Measurements from ENCODE around the gene COPG2.

Gene COPG2

DNA sequence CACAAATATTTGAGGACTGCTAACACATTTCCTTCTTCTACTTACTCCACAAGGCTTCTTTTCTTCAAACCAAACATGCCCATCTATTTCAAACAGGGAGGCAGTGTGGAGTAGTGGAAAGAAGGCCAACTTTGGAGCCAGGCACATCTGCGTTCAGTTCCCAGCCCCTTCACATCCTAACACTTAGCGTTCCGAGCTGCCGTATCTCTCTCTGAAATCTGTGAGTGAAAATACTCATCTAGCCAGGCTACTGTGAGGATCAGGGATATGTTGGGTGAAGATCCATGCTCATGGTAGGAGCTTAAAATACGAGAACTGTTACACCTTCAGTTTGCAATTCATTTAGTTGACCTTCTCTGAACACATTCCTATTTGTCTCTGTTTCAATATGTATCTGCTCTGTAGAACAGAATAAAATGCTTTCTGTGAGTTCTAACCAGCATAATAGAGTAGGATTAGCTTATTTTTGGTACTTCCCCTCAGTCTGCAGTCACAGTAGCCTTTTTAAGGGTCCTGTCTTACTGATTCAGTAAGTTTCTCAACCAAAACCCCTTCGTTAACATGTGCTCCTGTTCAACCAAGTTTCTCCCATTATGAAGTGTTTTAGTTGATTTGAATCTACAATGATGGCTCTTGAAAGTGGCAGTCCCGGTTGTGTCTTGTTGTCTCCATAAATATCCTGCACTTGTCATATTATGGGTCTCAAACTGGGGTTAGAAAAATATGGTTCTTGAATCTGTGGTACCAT, 180.0 kb downstream of the COPG2 start:
- 94 to 100% methylated on average over 1 to 3 of the region's 7 CpGs for WGBS, 2 experiments (ENCODE audit: insufficient coverage in 2 of 2)
- Histone ChIP-seq H3K4me1 (ENCODE audit: control insufficient read depth, insufficient read depth, low read length, poor library complexity, severe bottlenecking) (peaks cover 33% of the 10 kb centered on the region), H3K36me3 (ENCODE audit: control insufficient read depth, insufficient read depth, low read length) (peaks cover 8% of the 10 kb centered on the region), H3K4me3 (ENCODE audit: extremely low read depth, insufficient read depth, low read length, poor library complexity, severe bottlenecking) (no peak overlapping the region), H3K27ac (ENCODE audit: low read depth, low read length, severe bottlenecking) (peak overlapping the region; percentile 95), H3K9me3 (ENCODE audit: control insufficient read depth, low read length) (no peaks in the 10 kb centered on the region)

- 22 to 26% methylated on average over 4 of the region's 6 CpGs for WGBS, 2 experiments (ENCODE audit: insufficient coverage in 2 of 2)
- Histone ChIP-seq H3K36me3 (ENCODE audit: control insufficient read depth, insufficient read depth, low read length) (no peaks in the 10 kb centered on the region), H3K9me3 (ENCODE audit: control insufficient read depth, low read length) (no peaks in the 10 kb centered on the region), H3K27ac (ENCODE audit: low read depth, low read length, severe bottlenecking) (no peak overlapping the region), H3K4me1 (ENCODE audit: control insufficient read depth, insufficient read depth, low read length, poor library complexity, severe bottlenecking) (peaks cover 37% of the 10 kb centered on the region), H3K4me3 (ENCODE audit: extremely low read depth, insufficient read depth, low read length, poor library complexity, severe bottlenecking) (peak overlapping the region; percentile 44)
These were observed 181.6 kb downstream of the COPG2 start for GRCh38 chr7:130486954-130487436.

GRCh38 chr7:130486114-130486953, 182.2 kb downstream of the COPG2 start:
- 14 to 16% methylated on average over 58 of the region's 67 CpGs for WGBS, 2 experiments (ENCODE audit: insufficient coverage in 2 of 2)
- Histone ChIP-seq H3K27ac (ENCODE audit: low read depth, low read length, severe bottlenecking) (no peak overlapping the region), H3K36me3 (ENCODE audit: control insufficient read depth, insufficient read depth, low read length) (no peaks in the 10 kb centered on the region), H3K4me3 (ENCODE audit: extremely low read depth, insufficient read depth, low read length, poor library complexity, severe bottlenecking) (peak overlapping the region; percentile 44), H3K4me1 (ENCODE audit: control insufficient read depth, insufficient read depth, low read length, poor library complexity, severe bottlenecking) (peaks cover 38% of the 10 kb centered on the region), H3K9me3 (ENCODE audit: control insufficient read depth, low read length) (no peaks in the 10 kb centered on the region)

DNA sequence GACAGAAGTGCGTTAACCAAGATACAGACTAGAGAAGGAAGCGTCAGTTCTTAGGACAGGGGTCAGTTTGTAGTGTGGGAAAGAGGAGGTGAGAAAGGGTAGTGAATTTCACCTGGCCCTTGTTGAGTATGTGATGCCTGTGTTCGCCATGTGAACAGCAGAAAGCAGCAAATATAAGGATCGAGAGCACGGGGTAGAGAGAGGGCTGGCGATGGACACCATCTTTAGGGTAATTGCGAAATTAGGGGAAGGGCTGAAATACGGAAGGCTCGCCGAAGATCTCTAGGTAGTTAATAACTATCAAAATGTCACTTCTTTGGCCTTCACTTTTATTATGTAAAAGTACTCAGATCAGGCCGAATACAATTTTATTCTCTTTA, 182.8 kb downstream of the COPG2 start:
- 74 to 92% methylated on average over 10 of the region's 11 CpGs for WGBS, 2 experiments (ENCODE audit: insufficient coverage in 2 of 2)
- Histone ChIP-seq H3K4me3 (ENCODE audit: extremely low read depth, insufficient read depth, low read length, poor library complexity, severe bottlenecking) (peak overlapping the region; percentile 44), H3K4me1 (ENCODE audit: control insufficient read depth, insufficient read depth, low read length, poor library complexity, severe bottlenecking) (peaks cover 38% of the 10 kb centered on the region), H3K9me3 (ENCODE audit: control insufficient read depth, low read length) (no peaks in the 10 kb centered on the region), H3K27ac (ENCODE audit: low read depth, low read length, severe bottlenecking) (no peak overlapping the region), H3K36me3 (ENCODE audit: control insufficient read depth, insufficient read depth, low read length) (no peaks in the 10 kb centered on the region)

DNA sequence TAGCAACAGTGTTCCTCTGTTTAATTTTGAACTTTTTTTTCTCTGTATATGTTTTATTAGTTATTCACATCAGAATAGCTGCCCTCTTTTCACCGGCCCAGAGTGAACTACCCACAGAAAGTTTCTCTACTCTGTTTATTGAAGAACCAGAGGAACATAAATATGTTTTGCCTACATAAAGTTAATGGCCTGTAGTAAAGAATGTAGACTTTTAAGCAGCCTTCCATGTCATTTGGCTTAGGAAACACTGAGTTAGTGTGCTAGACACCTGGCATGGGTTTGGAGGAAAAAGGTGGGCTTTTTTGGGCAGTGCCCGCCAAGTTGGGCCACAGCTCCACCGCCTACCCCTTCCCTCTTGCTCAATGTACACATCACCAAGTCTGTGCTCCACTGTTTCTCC, 185.5 kb downstream of the COPG2 start:
- Histone ChIP-seq H3K4me1 (ENCODE audit: control insufficient read depth, insufficient read depth, low read length, poor library complexity, severe bottlenecking) (peaks cover 21% of the 10 kb centered on the region), H3K36me3 (ENCODE audit: control insufficient read depth, insufficient read depth, low read length) (no peaks in the 10 kb centered on the region), H3K4me3 (ENCODE audit: extremely low read depth, insufficient read depth, low read length, poor library complexity, severe bottlenecking) (no peak overlapping the region), H3K27ac (ENCODE audit: low read depth, low read length, severe bottlenecking) (no peak overlapping the region), H3K9me3 (ENCODE audit: control insufficient read depth, low read length) (no peaks in the 10 kb centered on the region)
- WGBS, 2 experiments (ENCODE audit: insufficient coverage in 2 of 2) = 100% methylated on average over 2 of the region's 3 CpGs; no CpG with 5 or more reads in 1 of the 2 experiments

DNA sequence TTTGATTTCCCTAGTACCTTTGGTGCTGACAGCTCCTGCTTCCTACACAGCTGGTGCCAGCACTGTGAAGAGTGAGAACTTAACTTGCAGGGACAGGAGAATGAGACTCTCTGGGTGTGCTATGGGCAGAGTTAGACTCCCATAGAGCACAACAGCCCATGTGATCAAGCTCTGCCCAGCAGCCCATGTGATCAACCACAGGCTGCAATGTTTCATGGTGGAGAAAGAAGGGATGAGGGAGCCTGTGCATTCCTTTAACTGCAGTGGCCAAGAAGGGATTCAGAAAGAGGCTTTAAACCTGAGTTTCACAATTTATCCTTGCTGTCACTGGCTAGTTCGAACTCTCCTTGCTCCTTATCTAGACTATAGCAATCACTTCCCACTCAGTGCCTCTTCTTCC, 186.7 kb downstream of the COPG2 start:
- Histone ChIP-seq H3K27ac (ENCODE audit: low read depth, low read length, severe bottlenecking) (no peak overlapping the region), H3K9me3 (ENCODE audit: control insufficient read depth, low read length) (peaks cover 4% of the 10 kb centered on the region), H3K4me3 (ENCODE audit: extremely low read depth, insufficient read depth, low read length, poor library complexity, severe bottlenecking) (no peak overlapping the region), H3K4me1 (ENCODE audit: control insufficient read depth, insufficient read depth, low read length, poor library complexity, severe bottlenecking) (peaks cover 10% of the 10 kb centered on the region), H3K36me3 (ENCODE audit: control insufficient read depth, insufficient read depth, low read length) (no peaks in the 10 kb centered on the region)
- WGBS, 2 experiments (ENCODE audit: insufficient coverage in 2 of 2) = 100% methylated on average over 1 of the region's 1 CpG

- WGBS, 2 experiments (ENCODE audit: insufficient coverage in 2 of 2) = no CpG with 5 or more reads among the region's 1 CpG
- peaks cover 4% of the 10 kb centered on the region for H3K9me3 ChIP-seq (ENCODE audit: control insufficient read depth, low read length)
- no peak overlapping the region for H3K27ac ChIP-seq (ENCODE audit: low read depth, low read length, severe bottlenecking)
- H3K4me3 ChIP-seq (ENCODE audit: extremely low read depth, insufficient read depth, low read length, poor library complexity, severe bottlenecking) = no peak overlapping the region
- H3K36me3 ChIP-seq (ENCODE audit: control insufficient read depth, insufficient read depth, low read length) = no peaks in the 10 kb centered on the region
- peaks cover 7% of the 10 kb centered on the region for H3K4me1 ChIP-seq (ENCODE audit: control insufficient read depth, insufficient read depth, low read length, poor library complexity, severe bottlenecking)
These were observed 188.7 kb downstream of the COPG2 start for GRCh38 chr7:130479716-130480400.

DNA sequence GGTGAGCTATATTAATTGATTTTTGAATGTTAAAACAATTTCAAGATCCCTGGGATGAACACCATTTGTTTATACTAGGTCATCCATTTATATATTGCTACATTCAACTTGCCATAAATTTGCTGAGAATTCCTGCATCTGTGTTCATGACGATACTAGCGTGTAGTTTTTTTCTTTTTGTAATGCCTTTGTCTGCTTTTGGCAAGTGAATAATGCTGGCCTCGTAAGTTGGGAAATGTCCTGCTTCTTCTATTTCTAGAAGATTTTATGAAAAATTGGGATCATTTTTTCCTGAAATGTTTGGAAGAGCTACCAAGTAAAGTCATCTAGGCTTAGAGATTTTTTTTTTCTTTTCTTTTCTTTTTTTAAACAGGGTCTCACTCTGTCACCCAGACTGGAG, 189.6 kb downstream of the COPG2 start:
- Histone ChIP-seq H3K4me1 (ENCODE audit: control insufficient read depth, insufficient read depth, low read length, poor library complexity, severe bottlenecking) (peaks cover 5% of the 10 kb centered on the region), H3K36me3 (ENCODE audit: control insufficient read depth, insufficient read depth, low read length) (no peaks in the 10 kb centered on the region), H3K4me3 (ENCODE audit: extremely low read depth, insufficient read depth, low read length, poor library complexity, severe bottlenecking) (no peak overlapping the region), H3K27ac (ENCODE audit: low read depth, low read length, severe bottlenecking) (no peak overlapping the region), H3K9me3 (ENCODE audit: control insufficient read depth, low read length) (peaks cover 4% of the 10 kb centered on the region)
- 76 to 94% methylated on average over 2 to 3 of the region's 3 CpGs for WGBS, 2 experiments (ENCODE audit: insufficient coverage in 2 of 2)

DNA sequence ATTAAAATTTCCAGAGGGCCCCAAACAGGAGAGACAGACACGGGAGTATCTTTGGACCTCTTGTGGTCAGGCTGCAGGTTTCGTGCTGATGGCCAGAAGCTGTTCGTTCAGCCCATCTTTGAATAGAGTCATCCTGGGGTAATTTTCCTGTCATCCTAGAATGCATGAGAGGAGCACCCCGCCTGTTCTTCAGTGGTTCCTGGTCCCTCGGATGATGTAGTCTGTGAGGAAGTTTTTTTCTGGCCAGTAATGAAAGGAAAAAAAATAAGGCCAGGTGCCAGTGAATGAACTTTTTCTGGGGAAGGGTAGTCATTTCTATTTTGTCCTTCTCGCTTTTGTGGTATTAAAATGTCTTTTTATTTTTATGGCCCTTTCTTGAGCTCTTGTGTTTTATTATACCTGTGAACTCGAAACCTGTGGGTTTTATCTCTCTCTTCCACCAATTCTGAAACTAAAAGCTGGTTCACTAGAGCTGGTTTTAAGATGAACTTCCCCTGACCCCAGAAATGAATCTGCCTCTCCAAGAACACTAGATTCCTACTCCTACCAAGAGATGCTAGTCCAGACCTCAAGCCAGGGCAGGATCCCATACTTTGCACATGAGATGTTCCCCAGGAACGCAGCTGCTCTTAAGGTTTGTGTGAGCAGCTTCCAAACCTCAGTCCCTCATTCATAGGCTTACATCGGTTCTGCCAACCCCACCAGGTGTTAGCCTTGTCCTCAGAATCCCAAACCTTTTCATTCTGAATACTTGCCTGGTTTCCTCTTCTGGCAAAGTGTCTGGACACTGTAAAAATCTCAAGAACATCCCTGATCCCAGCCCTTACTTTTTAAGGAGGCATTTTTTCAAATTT, 192.0 kb downstream of the COPG2 start:
- peaks cover 4% of the 10 kb centered on the region for H3K9me3 ChIP-seq (ENCODE audit: control insufficient read depth, low read length)
- 62 to 70% methylated on average over 7 to 8 of the region's 9 CpGs for WGBS, 2 experiments (ENCODE audit: insufficient coverage in 2 of 2)

DNA sequence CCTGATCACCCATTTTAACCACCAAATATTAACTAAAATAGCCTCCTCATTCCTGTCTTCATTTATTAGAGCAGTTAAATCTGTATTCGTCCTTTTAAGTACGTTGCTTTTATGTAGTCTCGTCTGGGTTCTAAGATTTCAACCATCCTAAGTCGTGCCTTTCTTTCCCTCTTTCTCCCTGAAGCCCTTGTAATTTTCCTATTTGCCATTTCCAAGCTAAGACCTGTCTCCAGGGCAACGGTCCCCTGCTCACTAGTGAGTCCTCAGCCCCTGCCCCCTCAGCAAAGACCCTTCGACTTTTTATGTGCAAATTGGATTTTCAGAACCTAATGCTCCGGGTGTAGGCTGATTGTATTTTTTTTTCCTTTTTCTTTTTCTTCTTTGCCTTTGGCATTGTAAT, 192.8 kb downstream of the COPG2 start:
- WGBS, 2 experiments (ENCODE audit: insufficient coverage in 2 of 2) = 79 to 81% methylated on average over 3 to 5 of the region's 7 CpGs
- Histone ChIP-seq H3K27ac (ENCODE audit: low read depth, low read length, severe bottlenecking) (no peak overlapping the region), H3K36me3 (ENCODE audit: control insufficient read depth, insufficient read depth, low read length) (no peaks in the 10 kb centered on the region), H3K9me3 (ENCODE audit: control insufficient read depth, low read length) (peaks cover 4% of the 10 kb centered on the region), H3K4me1 (ENCODE audit: control insufficient read depth, insufficient read depth, low read length, poor library complexity, severe bottlenecking) (no peaks in the 10 kb centered on the region), H3K4me3 (ENCODE audit: extremely low read depth, insufficient read depth, low read length, poor library complexity, severe bottlenecking) (no peak overlapping the region)

More for the DNA sequence above, 192.0 kb downstream of the COPG2 start:
- no peaks in the 10 kb centered on the region for H3K36me3 ChIP-seq (ENCODE audit: control insufficient read depth, insufficient read depth, low read length)
- no peaks in the 10 kb centered on the region for H3K4me1 ChIP-seq (ENCODE audit: control insufficient read depth, insufficient read depth, low read length, poor library complexity, severe bottlenecking)
- H3K27ac ChIP-seq (ENCODE audit: low read depth, low read length, severe bottlenecking) = no peak overlapping the region
- no peak overlapping the region for H3K4me3 ChIP-seq (ENCODE audit: extremely low read depth, insufficient read depth, low read length, poor library complexity, severe bottlenecking)

Data from mesodermal cell (in vitro differentiated cells).